Activated CD8-positive, alpha-beta T cell treated with anti-CD3 and anti-CD28 coated beads, Interleukin-2, amount 10 ng/mL, durations not matched to agents 7 days and 5 days (primary cell): ENCODE data around the gene BTBD9. TPM values are rescaled to one million over a fixed set of nuclear protein-coding genes. Genes with fewer than 3 reads are reported as not detected.

Source experiments
- ATAC-seq: fragments of 150-1000 bp; cut with Tn5 transposase; one replicate; pipeline ENCODE4 v1.10.0; 2021; ENCODE audit warnings: moderate library complexity
- CTCF ChIA-PET: fragments of 350-600 bp; sonication (Branson Sonifier 250); formaldehyde crosslinking; loops from one replicate; lab custom pipeline; 2021; ENCODE audit warnings: antibody characterized with exemption; lab: Charles Lee
- POLR2A ChIA-PET: fragments of 350-600 bp; sonication (Branson Sonifier 250); formaldehyde crosslinking; loops from one replicate; lab custom pipeline; 2021; ENCODE audit warnings: antibody characterized with exemption; lab: Charles Lee
- DNase-seq: peaks from one replicate; pipeline ENCODE4 v3.0.0-alpha.2; 2020
- H3K27ac Mint-ChIP-seq: one replicate; pipeline ENCODE4 v1.8.0; 2021; ENCODE audit warnings: mild to moderate bottlenecking, mixed read lengths
- H3K27me3 Mint-ChIP-seq: one replicate; pipeline ENCODE4 v1.8.0; 2021; ENCODE audit warnings: low read depth, mixed read lengths
- H3K36me3 Mint-ChIP-seq: one replicate; pipeline ENCODE4 v1.8.0; 2021; ENCODE audit warnings: low read depth, mixed read lengths
- H3K4me1 Mint-ChIP-seq: one replicate; pipeline ENCODE4 v1.8.0; 2021; ENCODE audit warnings: low read depth, mixed read lengths
- H3K4me3 Mint-ChIP-seq: one replicate; pipeline ENCODE4 v1.8.0; 2021; ENCODE audit warnings: mild to moderate bottlenecking, mixed read lengths
- H3K9me3 Mint-ChIP-seq: one replicate; pipeline ENCODE4 v1.8.0; 2022; ENCODE audit warnings: mixed read lengths; ENCODE audit not compliant: insufficient read depth
- total RNA-seq, 2 experiments: library from RNA; stranded (reverse); gene quantifications; one replicate each; pipeline ENCODE4 v1.2.3, GENCODE V29; 2021

Gene BTBD9
- total RNA-seq, 2 experiments from 2014 or later, result 9.4 to 12.4 TPM

DNA sequence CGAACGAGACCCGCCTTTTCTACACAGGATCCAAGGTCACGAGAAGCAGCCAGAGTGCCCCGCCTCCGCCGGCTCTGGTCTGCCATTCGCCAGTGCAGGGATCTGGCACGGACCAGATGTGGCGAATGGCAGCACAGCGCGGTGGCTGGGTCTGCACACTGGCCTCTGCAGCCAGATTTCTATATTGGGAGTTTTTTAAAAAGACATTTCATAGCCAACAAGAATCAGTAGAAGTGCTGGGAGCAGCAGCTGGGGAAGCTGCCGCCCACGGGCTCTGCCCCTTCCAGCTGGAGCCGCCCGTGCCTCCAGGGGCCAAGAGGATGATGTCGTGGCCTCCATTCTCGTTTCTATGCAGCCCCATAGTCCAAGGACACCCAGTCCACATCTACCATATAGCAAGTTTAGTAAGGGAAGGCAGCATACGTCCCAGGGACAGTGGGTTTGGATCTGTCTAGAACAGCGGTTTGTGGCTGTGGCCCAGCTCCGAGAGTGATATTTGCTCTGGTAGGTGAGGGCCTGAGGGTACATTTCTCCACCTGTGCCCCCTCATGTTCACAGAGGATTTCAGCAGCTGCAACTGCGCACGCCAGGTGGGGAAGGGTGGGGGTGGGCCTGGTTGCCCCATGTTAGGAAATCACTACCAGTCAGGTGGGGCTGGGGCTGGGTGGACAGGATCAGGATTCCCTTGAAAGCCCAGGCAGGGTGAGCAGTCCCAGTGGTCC is 486.5 kb downstream of the BTBD9 start:
- ChIA-PET CTCF (no interaction called here), POLR2A (no interaction called here)
- DNase-seq (no peak), ATAC-seq (no peak)
- H3K4me3 Mint-ChIP-seq, result no peak overlapping the region
- no peaks in the 10 kb centered on the region for H3K9me3 Mint-ChIP-seq
- H3K4me1 Mint-ChIP-seq, result no peaks in the 10 kb centered on the region
- H3K27me3 Mint-ChIP-seq, result no peaks in the 10 kb centered on the region
- H3K27ac Mint-ChIP-seq, result no peak overlapping the region
- no peaks in the 10 kb centered on the region for H3K36me3 Mint-ChIP-seq

DNA sequence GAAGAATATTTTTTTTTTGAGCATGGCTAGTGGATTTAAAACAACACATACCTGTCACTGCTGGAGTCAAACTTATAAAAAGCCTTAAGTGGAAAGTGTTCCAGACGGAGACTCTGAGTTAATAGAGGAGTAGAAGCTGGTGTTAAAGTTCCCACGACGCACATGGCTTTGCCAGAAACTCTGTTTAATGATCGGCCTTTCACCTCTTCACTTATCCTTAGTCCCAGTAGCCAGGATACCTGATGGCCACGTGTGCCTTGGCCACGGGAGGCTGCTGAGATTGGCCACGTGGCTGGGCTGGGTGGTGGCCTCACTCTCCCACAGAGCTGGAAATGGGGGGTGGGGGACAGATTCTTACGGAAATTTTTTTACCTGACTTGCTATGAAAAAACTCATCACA is 487.1 kb downstream of the BTBD9 start:
- H3K36me3 Mint-ChIP-seq, result no peaks in the 10 kb centered on the region
- H3K9me3 Mint-ChIP-seq, result no peaks in the 10 kb centered on the region
- no peaks in the 10 kb centered on the region for H3K4me1 Mint-ChIP-seq
- ATAC-seq, result no peak
- CTCF ChIA-PET, result no interaction called here
- POLR2A ChIA-PET, result no interaction called here
- no peaks in the 10 kb centered on the region for H3K27me3 Mint-ChIP-seq
- H3K27ac Mint-ChIP-seq, result no peak overlapping the region
- no peak for DNase-seq
- no peak overlapping the region for H3K4me3 Mint-ChIP-seq

DNA sequence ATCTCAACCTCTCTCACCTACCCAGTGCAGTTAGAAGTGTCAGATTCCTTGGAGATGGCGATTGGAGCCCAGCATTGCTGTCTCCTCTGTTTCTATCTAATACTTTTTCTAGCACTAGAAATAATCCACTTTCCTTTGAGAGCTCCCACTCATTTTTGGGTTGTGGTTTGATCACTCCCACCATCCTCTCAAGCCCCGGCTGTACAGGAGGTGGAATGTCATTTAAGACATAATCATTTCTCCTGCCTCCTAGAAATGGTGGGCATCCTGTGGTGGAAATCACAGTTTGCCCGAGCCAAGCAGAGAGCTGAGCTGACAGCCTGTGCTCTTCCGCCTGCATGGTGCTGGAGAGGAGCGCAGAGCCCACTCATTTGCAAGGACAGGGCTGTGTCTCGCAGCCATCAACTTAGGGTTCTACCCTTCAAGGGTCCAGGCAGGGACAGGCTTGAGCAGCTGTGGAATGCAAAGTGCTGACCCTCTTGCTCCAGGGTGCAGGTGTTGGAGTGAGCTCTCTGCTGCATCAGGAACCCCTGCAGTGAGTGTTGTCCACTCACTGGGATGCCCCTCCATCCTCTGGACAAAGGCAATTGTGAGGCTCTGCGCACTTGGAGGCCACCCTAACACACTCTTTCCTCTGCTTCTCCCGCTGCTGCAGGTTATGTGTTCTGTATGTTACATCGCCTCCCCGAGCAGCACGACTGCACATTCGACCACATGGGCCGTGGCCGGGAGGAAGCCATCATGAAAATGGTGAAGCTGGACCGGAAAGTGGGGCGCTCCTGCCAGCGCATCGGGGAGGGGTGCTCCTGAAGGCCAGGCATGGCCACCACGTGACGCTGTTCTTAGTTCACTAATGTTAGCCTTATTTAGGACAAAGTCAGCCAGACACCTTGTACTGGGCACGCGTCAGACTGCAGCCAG is 487.9 kb downstream of the BTBD9 start:
- ATAC-seq (no peak), DNase-seq (no peak)
- Mint-ChIP-seq H3K36me3 (no peaks in the 10 kb centered on the region), H3K4me3 (no peak overlapping the region), H3K27me3 (no peaks in the 10 kb centered on the region), H3K9me3 (no peaks in the 10 kb centered on the region), H3K27ac (no peak overlapping the region), H3K4me1 (no peaks in the 10 kb centered on the region)
- POLR2A ChIA-PET, result interaction anchor here (0.6 kb wide), 1 partner anchor 63 kb away, joined by 4 read pairs; no protein-coding TSS in a partner anchor
- CTCF ChIA-PET, result no interaction called here

DNA sequence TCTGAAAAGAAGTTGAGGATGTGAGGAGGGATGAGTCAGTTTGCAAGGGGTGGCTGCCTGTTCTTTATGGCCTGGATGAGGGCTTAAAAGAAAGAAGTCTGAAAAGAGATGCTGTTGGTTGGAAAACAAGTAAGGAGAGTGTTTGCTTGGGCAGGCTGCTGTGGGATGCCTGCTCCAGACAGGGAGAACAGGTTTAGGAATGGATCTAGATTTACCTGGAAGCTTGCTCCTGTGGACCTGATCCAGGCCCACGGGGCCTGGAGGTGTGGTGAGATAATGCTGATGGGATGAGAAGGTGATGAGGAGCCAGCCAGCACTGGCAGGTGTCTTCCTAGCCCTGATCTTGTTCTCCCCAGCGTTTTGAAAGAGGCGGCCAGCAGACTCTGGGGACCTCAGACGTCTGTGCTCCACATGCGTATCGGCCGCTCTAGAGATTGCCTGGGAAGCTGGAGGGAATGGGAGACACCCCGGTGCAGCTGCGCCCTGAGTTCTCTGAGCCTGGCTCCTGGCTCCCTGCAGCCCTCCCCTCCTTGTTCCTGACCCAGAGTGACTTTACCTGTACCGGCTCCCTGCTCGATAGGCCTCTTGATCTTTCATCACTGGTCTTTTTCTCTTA is 488.9 kb downstream of the BTBD9 start:
- no peak for DNase-seq
- CTCF ChIA-PET, result no interaction called here

DNA sequence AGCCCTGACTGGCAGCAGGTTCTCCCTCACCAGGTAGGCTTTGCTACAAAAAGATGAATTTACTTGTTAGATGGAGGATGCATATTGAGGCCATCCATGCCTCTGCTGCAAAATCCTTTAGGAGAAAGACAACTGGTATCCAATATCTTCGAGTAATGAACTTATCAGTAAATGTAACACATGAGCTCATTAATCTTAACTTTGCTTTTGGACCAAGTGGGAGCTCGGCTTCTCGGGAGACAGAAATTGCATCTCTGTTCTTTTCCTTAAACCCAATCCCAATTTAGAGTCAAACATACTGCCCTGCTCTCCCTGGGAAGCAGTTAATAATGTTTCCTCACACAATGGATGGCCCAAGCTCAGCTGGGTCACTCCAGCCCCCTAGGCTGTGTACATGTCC is 489.7 kb downstream of the BTBD9 start:
- H3K27me3 Mint-ChIP-seq, result no peaks in the 10 kb centered on the region

More for the DNA sequence above, 488.9 kb downstream of the BTBD9 start:
- Mint-ChIP-seq H3K27me3 (no peaks in the 10 kb centered on the region), H3K9me3 (no peaks in the 10 kb centered on the region), H3K4me1 (no peaks in the 10 kb centered on the region), H3K4me3 (no peak overlapping the region), H3K27ac (no peak overlapping the region), H3K36me3 (no peaks in the 10 kb centered on the region)
- no peak for ATAC-seq
- POLR2A ChIA-PET, result no interaction called here

DNA sequence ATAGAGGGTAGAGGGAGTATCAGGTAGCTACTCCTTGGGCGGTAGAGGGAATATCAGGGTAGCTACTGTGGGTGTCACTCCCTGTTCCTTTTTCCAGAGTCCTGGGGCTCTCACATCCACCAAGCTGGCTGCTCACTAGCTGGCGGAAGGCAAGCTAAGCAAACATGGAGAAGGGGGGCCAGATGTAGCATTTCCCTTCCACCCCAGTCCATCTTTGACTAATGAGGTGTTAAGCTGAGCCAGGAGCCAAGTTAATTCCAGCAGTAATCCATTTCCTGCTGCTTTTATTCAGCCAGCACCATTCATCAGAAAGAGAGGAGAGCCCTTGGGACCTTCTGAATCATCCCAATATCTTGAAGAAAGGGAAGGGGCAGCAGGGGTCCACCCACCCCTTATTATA is 490.2 kb downstream of the BTBD9 start:
- ChIA-PET CTCF (no interaction called here), POLR2A (no interaction called here)
- no peak for ATAC-seq
- Mint-ChIP-seq H3K9me3 (no peaks in the 10 kb centered on the region), H3K27me3 (no peaks in the 10 kb centered on the region), H3K4me3 (no peak overlapping the region), H3K27ac (no peak overlapping the region), H3K36me3 (no peaks in the 10 kb centered on the region), H3K4me1 (no peaks in the 10 kb centered on the region)
- DNase-seq, result no peak

More for the DNA sequence above, 489.7 kb downstream of the BTBD9 start:
- no peak overlapping the region for H3K4me3 Mint-ChIP-seq
- no peaks in the 10 kb centered on the region for H3K9me3 Mint-ChIP-seq
- ChIA-PET CTCF (no interaction called here), POLR2A (interaction anchor here (0.5 kb wide), 1 partner anchor 14 kb away, joined by 3 read pairs; no protein-coding TSS in a partner anchor)
- no peak overlapping the region for H3K27ac Mint-ChIP-seq
- ATAC-seq, result no peak
- DNase-seq, result no peak
- no peaks in the 10 kb centered on the region for H3K36me3 Mint-ChIP-seq
- H3K4me1 Mint-ChIP-seq, result no peaks in the 10 kb centered on the region

DNA sequence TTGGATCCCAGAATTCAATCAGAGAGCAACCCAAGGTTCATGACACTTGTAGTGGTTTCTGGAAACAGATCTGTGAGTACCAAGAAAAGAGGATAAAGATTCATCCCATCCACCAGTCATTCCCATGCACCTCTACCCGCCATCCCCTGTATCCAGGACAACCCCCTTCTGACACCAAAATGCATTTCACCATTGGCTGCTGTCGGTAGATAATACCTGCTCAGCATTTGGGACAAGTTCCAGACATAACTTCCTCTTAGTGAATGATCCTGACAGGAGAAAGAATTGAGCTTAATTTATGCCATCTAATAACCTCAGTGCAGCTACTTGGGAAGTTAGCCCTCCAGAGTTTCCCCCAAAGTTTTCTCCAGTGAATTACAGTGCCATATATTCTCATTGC is 491.1 kb downstream of the BTBD9 start:
- no peak overlapping the region for H3K27ac Mint-ChIP-seq
- H3K27me3 Mint-ChIP-seq, result no peaks in the 10 kb centered on the region
- no peaks in the 10 kb centered on the region for H3K36me3 Mint-ChIP-seq
- no peak overlapping the region for H3K4me3 Mint-ChIP-seq
- DNase-seq (no peak), ATAC-seq (no peak)
- H3K4me1 Mint-ChIP-seq, result no peaks in the 10 kb centered on the region
- ChIA-PET CTCF (interaction anchor here (1.4 kb wide), 1 partner anchor 9 kb away, joined by 3 read pairs; no protein-coding TSS in a partner anchor), POLR2A (no interaction called here)
- no peaks in the 10 kb centered on the region for H3K9me3 Mint-ChIP-seq

DNA sequence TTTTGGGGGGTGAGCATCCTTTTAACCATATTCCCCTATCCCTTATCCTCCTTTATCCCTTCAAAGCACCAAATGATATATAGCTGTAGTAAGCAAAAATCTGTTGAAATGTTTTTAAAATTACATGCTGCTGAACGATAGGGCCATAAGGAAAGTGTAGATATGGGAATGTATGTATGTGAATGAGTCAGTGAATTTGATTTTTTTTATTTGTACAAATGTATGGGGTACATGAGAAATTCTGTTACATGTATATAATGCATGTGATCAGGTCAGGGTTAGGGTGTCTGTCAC is 493.0 kb downstream of the BTBD9 start:
- ATAC-seq, result no peak
- CTCF ChIA-PET, result no interaction called here
- Mint-ChIP-seq H3K27me3 (no peaks in the 10 kb centered on the region), H3K4me1 (no peaks in the 10 kb centered on the region), H3K36me3 (no peaks in the 10 kb centered on the region), H3K4me3 (no peak overlapping the region), H3K9me3 (no peaks in the 10 kb centered on the region), H3K27ac (no peak overlapping the region)
- POLR2A ChIA-PET, result no interaction called here
- no peak for DNase-seq

DNA sequence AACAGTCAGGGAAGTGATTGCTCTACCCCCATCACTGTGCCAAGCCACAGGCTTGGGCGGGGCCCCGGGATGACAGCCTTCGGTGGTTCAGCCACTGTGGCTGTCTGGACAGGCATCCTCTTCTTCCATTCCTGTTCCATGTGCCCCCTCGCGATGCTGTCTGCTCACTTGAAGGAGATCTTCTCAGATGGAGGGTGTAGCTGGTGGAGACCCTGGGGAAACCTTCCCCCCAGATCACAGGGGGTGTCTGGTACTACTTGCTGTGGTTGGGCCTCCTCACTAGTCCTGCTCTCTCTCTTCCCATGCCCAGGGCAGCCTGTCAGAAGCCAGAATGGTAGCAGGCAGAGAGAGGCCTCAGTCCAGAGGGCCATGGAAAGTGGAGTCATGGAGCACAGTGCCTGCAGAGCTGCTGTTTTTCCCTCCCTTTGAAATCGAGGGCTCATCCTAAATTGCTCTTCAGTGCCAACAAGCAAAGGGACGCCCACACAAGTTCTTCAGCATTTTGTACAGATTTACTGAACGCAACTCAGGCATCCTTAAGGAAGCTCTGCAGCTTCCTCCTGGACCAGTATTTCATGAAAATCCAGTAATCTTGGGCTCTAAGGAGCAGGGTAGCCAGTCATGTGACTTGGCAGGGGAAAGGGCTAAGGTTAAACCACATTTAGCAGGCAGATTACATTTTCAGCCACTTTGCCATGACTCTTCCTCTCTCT is 493.6 kb downstream of the BTBD9 start:
- H3K4me1 Mint-ChIP-seq, result no peaks in the 10 kb centered on the region
- POLR2A ChIA-PET, result no interaction called here
- no peak overlapping the region for H3K4me3 Mint-ChIP-seq
- DNase-seq (no peak), ATAC-seq (no peak)
- CTCF ChIA-PET, result no interaction called here
- no peak overlapping the region for H3K27ac Mint-ChIP-seq
- no peaks in the 10 kb centered on the region for H3K36me3 Mint-ChIP-seq
- H3K9me3 Mint-ChIP-seq, result no peaks in the 10 kb centered on the region
- no peaks in the 10 kb centered on the region for H3K27me3 Mint-ChIP-seq

DNA sequence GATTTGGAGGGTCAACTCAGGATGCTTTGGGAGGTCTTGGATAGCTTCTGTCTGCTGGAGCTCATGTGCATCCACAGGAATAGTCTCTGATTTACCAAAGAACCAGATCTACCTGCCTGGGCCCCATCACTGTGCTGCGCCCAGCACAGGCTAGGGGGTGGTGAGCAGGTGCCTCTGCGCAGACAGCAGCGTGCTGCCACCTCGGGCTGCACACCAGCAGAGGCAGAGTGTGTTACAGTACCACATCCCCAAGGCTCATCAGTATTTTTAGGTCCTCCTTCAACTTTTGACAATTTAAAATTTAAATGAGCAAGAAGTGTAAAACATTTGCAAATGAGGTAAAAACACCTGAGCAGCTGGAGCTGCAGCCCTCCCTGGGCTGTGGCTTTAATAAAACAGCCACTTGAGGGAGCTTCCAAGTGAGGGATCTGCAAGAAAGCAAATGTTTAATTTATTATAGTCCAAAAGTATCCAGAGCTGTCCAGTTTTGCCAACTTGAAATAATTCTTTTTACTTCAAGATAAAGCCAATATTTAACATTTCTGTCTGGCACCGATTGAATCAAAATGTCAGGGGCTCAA is 495.3 kb downstream of the BTBD9 start:
- no peaks in the 10 kb centered on the region for H3K9me3 Mint-ChIP-seq
- no peak overlapping the region for H3K4me3 Mint-ChIP-seq
- H3K27me3 Mint-ChIP-seq, result no peaks in the 10 kb centered on the region
- H3K27ac Mint-ChIP-seq, result no peak overlapping the region
- no peak for DNase-seq
- H3K36me3 Mint-ChIP-seq, result no peaks in the 10 kb centered on the region
- H3K4me1 Mint-ChIP-seq, result no peaks in the 10 kb centered on the region
- ATAC-seq, result no peak
- ChIA-PET POLR2A (no interaction called here), CTCF (no interaction called here)
